PFSK-1 (cell line): Measurements from ENCODE around the gene OSBPL10.

Source experiments
- FOXP2 ChIP-seq: optimal IDR thresholded peaks from 2 replicates; pipeline ENCODE3; 2011; ENCODE audit warnings: borderline replicate concordance, control low read depth, inconsistent platforms; ENCODE audit not compliant: insufficient read depth; ENCODE audit errors: extremely low read length, extremely low read depth
- POLR2AphosphoS5 ChIP-seq: IDR thresholded peaks from 2 replicates; pipeline ENCODE4 v1.6.1; 2012; ENCODE audit warnings: low read depth, mild to moderate bottlenecking, control low read depth, low read length, moderate library complexity
- SIN3A ChIP-seq: IDR thresholded peaks from 2 replicates; pipeline ENCODE4 v1.6.1; 2012; ENCODE audit warnings: mild to moderate bottlenecking, low read length, moderate library complexity, borderline replicate concordance; ENCODE audit not compliant: insufficient read depth
- TAF1 ChIP-seq: IDR thresholded peaks from 2 replicates; pipeline ENCODE4 v1.6.1; 2012; ENCODE audit warnings: low read length, control low read depth, borderline replicate concordance; ENCODE audit not compliant: insufficient read depth
- TF ChIP-seq, protein P1 (sequence below), 2 experiments: IDR thresholded peaks; 2 replicates each; pipeline versions ENCODE4 v1.6.1 to v1.8.0; 2011 to 2012; ENCODE audit warnings: low read depth in 2 of 2, low read length in 2 of 2, control low read depth in 1 of 2, inconsistent platforms in 1 of 2, mild to moderate bottlenecking in 1 of 2, moderate library complexity in 1 of 2; ENCODE audit not compliant: insufficient read depth in 1 of 2

OSBPL10 gene

DNA sequence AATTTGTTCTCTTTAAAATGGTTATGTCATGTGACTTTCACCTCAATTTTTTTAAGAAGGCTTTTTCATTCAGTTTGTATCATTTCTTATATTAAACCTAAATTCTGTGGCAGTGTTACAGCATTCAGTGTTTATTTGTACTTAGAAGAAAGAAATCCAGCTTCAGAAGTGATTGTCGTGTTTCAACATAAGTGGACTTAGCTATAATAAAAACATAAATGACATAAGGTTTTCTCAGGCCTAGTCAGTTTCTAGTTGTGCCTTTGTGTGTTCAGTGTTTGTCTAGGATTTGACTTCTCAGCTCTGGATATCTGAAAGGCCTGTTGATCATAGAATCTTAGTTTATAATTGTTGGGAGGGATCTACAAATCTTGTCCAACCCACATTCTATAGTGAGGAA is 367.9 kb downstream of the OSBPL10 start:
- TF ChIP-seq TAF1 (no peak), SIN3A (no peak), FOXP2 (no peak), POLR2AphosphoS5 (no peak)
- TF ChIP-seq, protein P1, sequence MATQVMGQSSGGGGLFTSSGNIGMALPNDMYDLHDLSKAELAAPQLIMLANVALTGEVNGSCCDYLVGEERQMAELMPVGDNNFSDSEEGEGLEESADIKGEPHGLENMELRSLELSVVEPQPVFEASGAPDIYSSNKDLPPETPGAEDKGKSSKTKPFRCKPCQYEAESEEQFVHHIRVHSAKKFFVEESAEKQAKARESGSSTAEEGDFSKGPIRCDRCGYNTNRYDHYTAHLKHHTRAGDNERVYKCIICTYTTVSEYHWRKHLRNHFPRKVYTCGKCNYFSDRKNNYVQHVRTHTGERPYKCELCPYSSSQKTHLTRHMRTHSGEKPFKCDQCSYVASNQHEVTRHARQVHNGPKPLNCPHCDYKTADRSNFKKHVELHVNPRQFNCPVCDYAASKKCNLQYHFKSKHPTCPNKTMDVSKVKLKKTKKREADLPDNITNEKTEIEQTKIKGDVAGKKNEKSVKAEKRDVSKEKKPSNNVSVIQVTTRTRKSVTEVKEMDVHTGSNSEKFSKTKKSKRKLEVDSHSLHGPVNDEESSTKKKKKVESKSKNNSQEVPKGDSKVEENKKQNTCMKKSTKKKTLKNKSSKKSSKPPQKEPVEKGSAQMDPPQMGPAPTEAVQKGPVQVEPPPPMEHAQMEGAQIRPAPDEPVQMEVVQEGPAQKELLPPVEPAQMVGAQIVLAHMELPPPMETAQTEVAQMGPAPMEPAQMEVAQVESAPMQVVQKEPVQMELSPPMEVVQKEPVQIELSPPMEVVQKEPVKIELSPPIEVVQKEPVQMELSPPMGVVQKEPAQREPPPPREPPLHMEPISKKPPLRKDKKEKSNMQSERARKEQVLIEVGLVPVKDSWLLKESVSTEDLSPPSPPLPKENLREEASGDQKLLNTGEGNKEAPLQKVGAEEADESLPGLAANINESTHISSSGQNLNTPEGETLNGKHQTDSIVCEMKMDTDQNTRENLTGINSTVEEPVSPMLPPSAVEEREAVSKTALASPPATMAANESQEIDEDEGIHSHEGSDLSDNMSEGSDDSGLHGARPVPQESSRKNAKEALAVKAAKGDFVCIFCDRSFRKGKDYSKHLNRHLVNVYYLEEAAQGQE (IDR thresholded peaks at IDR 0.05; ENCODE audit: insufficient read depth in 1 of 2, low read depth in 2 of 2, low read length in 2 of 2), result no peak
